Endothelial cell of umbilical vein (primary cell): ENCODE results near the gene CLEC11A.

Source experiments
- EZH2 ChIP-seq: IDR thresholded peaks from 2 replicates; pipeline ENCODE4 v1.6.1; 2012; ENCODE audit warnings: borderline replicate concordance, low read depth, mild to moderate bottlenecking, moderate library complexity, low read length, inconsistent platforms; ENCODE audit not compliant: severe bottlenecking
- JUN ChIP-seq: IDR thresholded peaks from 2 replicates; pipeline ENCODE4 v1.6.1; 2011; ENCODE audit warnings: borderline replicate concordance, low read depth; ENCODE audit not compliant: insufficient read length, insufficient read depth
- POLR2A ChIP-seq: IDR thresholded peaks from 2 replicates; pipeline ENCODE4 v1.6.1; 2012; ENCODE audit warnings: low read depth, mild to moderate bottlenecking, control low read depth, low read length
- POLR2AphosphoS5 ChIP-seq: IDR thresholded peaks from 2 replicates; pipeline ENCODE4 v1.6.1; 2012; ENCODE audit warnings: low read depth, mild to moderate bottlenecking, control low read depth, low read length, moderate library complexity; ENCODE audit not compliant: insufficient read depth
- TF ChIP-seq, protein P1 (sequence below): IDR thresholded peaks from 2 replicates; pipeline ENCODE4 v1.6.1; 2011; ENCODE audit not compliant: insufficient read depth, insufficient read length
- TF ChIP-seq, protein P2 (sequence below), 2 donors: IDR thresholded peaks; 1 replicate in 1 of 2; 2 replicates in 1 of 2; pipeline ENCODE4 v1.5.1; 2011; ENCODE audit warnings: low read length in 2 of 2, mild to moderate bottlenecking in 2 of 2, moderate library complexity in 2 of 2, control low read depth in 1 of 2, inconsistent platforms in 1 of 2, low read depth in 1 of 2; ENCODE audit not compliant: insufficient read depth in 1 of 2; ENCODE audit errors: extremely low read depth in 1 of 2

DNA sequence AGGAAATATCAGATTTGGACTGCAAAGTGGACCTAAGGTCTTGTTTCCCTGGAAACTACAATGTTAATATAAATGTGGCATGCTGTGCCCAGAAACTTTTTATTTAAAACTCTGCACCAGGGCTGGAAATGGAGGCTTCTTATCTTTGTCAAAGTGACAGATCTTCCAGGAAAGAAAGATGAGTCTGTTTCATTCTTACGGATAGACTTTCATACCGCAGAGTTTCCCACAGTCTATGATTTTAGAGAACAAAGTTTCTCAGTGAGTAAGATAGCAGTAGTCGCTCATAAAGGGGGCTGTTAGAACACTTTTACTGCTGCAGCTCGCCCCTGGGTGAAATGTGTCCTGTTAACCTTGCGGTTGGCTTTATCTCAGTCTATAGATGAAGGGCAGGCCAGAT lies 6.7 kb downstream of the CLEC11A start:
- TF ChIP-seq, protein P1, sequence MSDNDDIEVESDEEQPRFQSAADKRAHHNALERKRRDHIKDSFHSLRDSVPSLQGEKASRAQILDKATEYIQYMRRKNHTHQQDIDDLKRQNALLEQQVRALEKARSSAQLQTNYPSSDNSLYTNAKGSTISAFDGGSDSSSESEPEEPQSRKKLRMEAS: no peak
- TF ChIP-seq POLR2A (no peak), JUN (no peak), EZH2 (no peak), POLR2AphosphoS5 (no peak)
- TF ChIP-seq, protein P2, sequence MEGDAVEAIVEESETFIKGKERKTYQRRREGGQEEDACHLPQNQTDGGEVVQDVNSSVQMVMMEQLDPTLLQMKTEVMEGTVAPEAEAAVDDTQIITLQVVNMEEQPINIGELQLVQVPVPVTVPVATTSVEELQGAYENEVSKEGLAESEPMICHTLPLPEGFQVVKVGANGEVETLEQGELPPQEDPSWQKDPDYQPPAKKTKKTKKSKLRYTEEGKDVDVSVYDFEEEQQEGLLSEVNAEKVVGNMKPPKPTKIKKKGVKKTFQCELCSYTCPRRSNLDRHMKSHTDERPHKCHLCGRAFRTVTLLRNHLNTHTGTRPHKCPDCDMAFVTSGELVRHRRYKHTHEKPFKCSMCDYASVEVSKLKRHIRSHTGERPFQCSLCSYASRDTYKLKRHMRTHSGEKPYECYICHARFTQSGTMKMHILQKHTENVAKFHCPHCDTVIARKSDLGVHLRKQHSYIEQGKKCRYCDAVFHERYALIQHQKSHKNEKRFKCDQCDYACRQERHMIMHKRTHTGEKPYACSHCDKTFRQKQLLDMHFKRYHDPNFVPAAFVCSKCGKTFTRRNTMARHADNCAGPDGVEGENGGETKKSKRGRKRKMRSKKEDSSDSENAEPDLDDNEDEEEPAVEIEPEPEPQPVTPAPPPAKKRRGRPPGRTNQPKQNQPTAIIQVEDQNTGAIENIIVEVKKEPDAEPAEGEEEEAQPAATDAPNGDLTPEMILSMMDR (IDR thresholded peaks at IDR 0.05; ENCODE audit: extremely low read depth in 1 of 2, insufficient read depth in 1 of 2, low read depth in 1 of 2, low read length in 2 of 2): no peak
